GM23338 (cell line): ENCODE results near the gene LRMDA. TPM values are rescaled to one million over a fixed set of nuclear protein-coding genes. Genes with fewer than 3 reads are reported as not detected.

Experiments
- ATAC-seq: fragments of 200-7000 bp; cut with Tn5 transposase; 3 replicates; pipeline ENCODE4 v1.9.1; 2020
- DNase-seq: peaks from one replicate; pipeline ENCODE4 v3.0.0-alpha.2; 2015; ENCODE audit warnings: low spot score
- H2AFZ ChIP-seq: fragments of 200-600 bp; sonication (generic); 2 replicates; pipeline ENCODE4 v1.8.0; 2016; ENCODE audit warnings: antibody characterized with exemption, mild to moderate bottlenecking, moderate library complexity
- H3F3A ChIP-seq: fragments of 200-600 bp; sonication (generic); replicated peaks from 2 replicates; pipeline ENCODE4 v1.8.0; 2017; ENCODE audit warnings: antibody characterized with exemption, mixed run types, low read depth
- H3K27ac ChIP-seq: fragments of 200-600 bp; sonication (generic); 2 replicates; pipeline ENCODE4 v1.6.1; 2016; ENCODE audit warnings: low read depth
- H3K27me3 ChIP-seq: fragments of 200-600 bp; sonication (generic); 2 replicates; pipeline ENCODE4 v1.8.0; 2016; ENCODE audit warnings: mild to moderate bottlenecking, mixed run types, moderate library complexity; ENCODE audit not compliant: insufficient read depth
- H3K36me3 ChIP-seq: fragments of 200-600 bp; sonication (generic); 2 replicates; pipeline ENCODE4 v1.8.0; 2016; ENCODE audit warnings: mild to moderate bottlenecking; ENCODE audit not compliant: insufficient read depth
- H3K4me1 ChIP-seq: fragments of 200-600 bp; sonication (generic); 2 replicates; pipeline ENCODE4 v1.8.0; 2016; ENCODE audit warnings: mild to moderate bottlenecking, moderate library complexity; ENCODE audit not compliant: insufficient read depth
- H3K4me2 ChIP-seq: fragments of 200-600 bp; sonication (generic); 2 replicates; pipeline ENCODE4 v1.7.1; 2017; ENCODE audit warnings: mixed run types
- H3K4me3 ChIP-seq: fragments of 200-600 bp; sonication (generic); 2 replicates; pipeline ENCODE4 v1.6.1; 2016; ENCODE audit warnings: mixed run types
- H3K79me2 ChIP-seq: fragments of 200-600 bp; sonication (generic); replicated peaks from 2 replicates; pipeline ENCODE4 v1.8.0; 2017; ENCODE audit warnings: mild to moderate bottlenecking; ENCODE audit not compliant: insufficient read depth
- H3K9me2 ChIP-seq: fragments of 200-600 bp; sonication (generic); 2 replicates; pipeline ENCODE4 v1.8.0; 2017; ENCODE audit not compliant: insufficient read depth
- H4K20me1 ChIP-seq: fragments of 200-600 bp; sonication (generic); replicated peaks from 2 replicates; pipeline ENCODE4 v1.8.0; 2017; ENCODE audit warnings: mild to moderate bottlenecking; ENCODE audit not compliant: insufficient read depth
- H3K27ac Mint-ChIP-seq: 2 replicates; pipeline ENCODE4 v1.8.0; 2020; ENCODE audit warnings: inconsistent platforms, mild to moderate bottlenecking, moderate library complexity, mixed read lengths
- H3K27me3 Mint-ChIP-seq: 3 replicates; pipeline ENCODE4 v1.8.0; 2022; ENCODE audit warnings: low read depth, mild to moderate bottlenecking, moderate library complexity, mixed read lengths, inconsistent platforms; ENCODE audit not compliant: insufficient read depth, poor library complexity
- H3K36me3 Mint-ChIP-seq: 3 replicates; pipeline ENCODE4 v1.8.0; 2021; ENCODE audit warnings: low read depth, mild to moderate bottlenecking, inconsistent platforms, moderate library complexity, mixed read lengths
- H3K4me1 Mint-ChIP-seq: 3 replicates; pipeline ENCODE4 v1.8.0; 2020; ENCODE audit warnings: mild to moderate bottlenecking, inconsistent platforms, mixed read lengths
- H3K4me3 Mint-ChIP-seq: 3 replicates; pipeline ENCODE4 v1.8.0; 2021; ENCODE audit warnings: moderate library complexity, mild to moderate bottlenecking, inconsistent platforms, mixed read lengths
- H3K9me3 Mint-ChIP-seq: 3 replicates; pipeline ENCODE4 v1.8.0; 2020; ENCODE audit warnings: moderate library complexity, mild to moderate bottlenecking, inconsistent platforms, mixed read lengths
- EZH2 ChIP-seq: fragments of 200-600 bp; sonication (generic); IDR thresholded peaks from one replicate; pipeline ENCODE4 v1.8.0; 2017; ENCODE audit warnings: antibody characterized with exemption, mild to moderate bottlenecking, low read depth; ENCODE audit not compliant: unreplicated experiment
- JUNB ChIP-seq: IDR thresholded peaks from one replicate; pipeline ENCODE4 v1.6.1; 2016; ENCODE audit warnings: antibody characterized with exemption; ENCODE audit not compliant: unreplicated experiment
- NANOG ChIP-seq: IDR thresholded peaks from 2 replicates; pipeline ENCODE4 v1.6.1; 2016; ENCODE audit warnings: antibody characterized with exemption, borderline replicate concordance
- POLR2AphosphoS5 ChIP-seq: IDR thresholded peaks from 2 replicates; pipeline ENCODE4 v1.6.1; 2016; ENCODE audit warnings: antibody characterized with exemption, low read depth
- STAT1 ChIP-seq: IDR thresholded peaks from one replicate; pipeline ENCODE4 v1.6.1; 2016; ENCODE audit warnings: antibody characterized with exemption; ENCODE audit not compliant: unreplicated experiment
- ZNF114 ChIP-seq: fragments of 250-450 bp; sonication (Bioruptor Pico); IDR thresholded peaks from 2 replicates; pipeline ENCODE4 v1.5.0; 2020; ENCODE audit warnings: mild to moderate bottlenecking, moderate library complexity
- ZNF331 ChIP-seq: fragments of 250-450 bp; sonication (Bioruptor Pico); IDR thresholded peaks from 2 replicates; pipeline ENCODE4 v1.5.0; 2020; ENCODE audit warnings: low read depth, mild to moderate bottlenecking, moderate library complexity
- polyA plus RNA-seq: library from polyadenylated mRNA; unstranded; fragments of >200 nt; fragmentation: Nextera tagmentation; extraction: Ambion mirVana; gene quantifications from 2 replicates; pipeline ENCODE4 v1.2.1, GENCODE V29; 2016
- total RNA-seq: library from RNA; depleted of rRNA; stranded (reverse); fragments of >200 nt; shearing (Covaris generic); gene quantifications from 2 replicates; pipeline ENCODE4 v1.2.3, GENCODE V29; 2014
- TF ChIP-seq, protein P1 (sequence below): IDR thresholded peaks from 2 replicates; pipeline ENCODE4 v1.6.1; 2016; ENCODE audit warnings: antibody characterized with exemption
- TF ChIP-seq, protein P2 (sequence below): fragments of 250-450 bp; sonication (Bioruptor Pico); IDR thresholded peaks from 2 replicates; pipeline ENCODE4 v1.5.0; 2020; ENCODE audit warnings: mild to moderate bottlenecking, moderate library complexity
- TF ChIP-seq, protein P3 (sequence below), 2 experiments: fragments of 200-600 bp in 1 of 2; sonication (generic) in 1 of 2; conservative IDR thresholded peaks; 2 replicates each; pipeline versions ENCODE4 v1.5.1 to v1.6.1; 2016 to 2017; ENCODE audit warnings: antibody characterized with exemption in 2 of 2, low read depth in 2 of 2, mild to moderate bottlenecking in 2 of 2, moderate library complexity in 1 of 2

LRMDA gene
- total and polyA plus RNA-seq, 2 experiments from 2014 or later = 0.90 to 1.8 TPM

DNA sequence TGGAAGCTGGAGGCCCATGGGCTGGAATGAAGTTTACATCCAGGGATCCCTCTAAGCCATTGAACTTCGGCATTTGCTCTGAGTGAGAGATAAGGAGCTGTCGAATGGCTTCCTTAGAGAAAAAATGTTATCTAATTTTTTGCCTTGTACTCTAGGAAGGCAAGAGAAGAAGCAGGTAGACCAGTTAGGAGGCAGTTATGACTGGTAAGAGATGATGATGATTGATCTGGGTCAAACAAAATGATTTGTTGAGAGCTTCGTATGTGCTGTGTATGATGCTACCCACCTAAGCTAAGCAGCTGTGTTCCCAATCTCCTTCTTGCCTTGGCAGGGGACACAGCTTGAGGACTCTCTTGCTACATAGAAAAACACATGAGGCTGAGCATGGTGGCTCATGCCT lies 370.2 kb downstream of the LRMDA start:
- Mint-ChIP-seq H3K9me3 (peaks cover 10% of the 10 kb centered on the region; the same call in 2 of the 3 replicates), H3K36me3 (peaks cover 4% of the 10 kb centered on the region; the same call in 2 of the 3 replicates), H3K4me1 (peaks cover 12% of the 10 kb centered on the region), H3K4me3 (no peak overlapping the region), H3K27ac (no peak overlapping the region), H3K27me3 (peaks cover 5% of the 10 kb centered on the region)
- DNase-seq = no peak
- Histone ChIP-seq H3K79me2 (no peaks in the 10 kb centered on the region), H3K4me2 (no peak overlapping the region), H3F3A (no peaks in the 10 kb centered on the region), H3K4me1 (no peaks in the 10 kb centered on the region), H3K27me3 (no peaks in the 10 kb centered on the region), H4K20me1 (no peaks in the 10 kb centered on the region), H3K9me2 (no peaks in the 10 kb centered on the region), H3K27ac (no peak overlapping the region), H3K4me3 (no peak overlapping the region), H2AFZ (no peak overlapping the region), H3K36me3 (no peaks in the 10 kb centered on the region; the same call in 1 of the 2 replicates)
- ATAC-seq = no peak
- TF ChIP-seq, protein P1, sequence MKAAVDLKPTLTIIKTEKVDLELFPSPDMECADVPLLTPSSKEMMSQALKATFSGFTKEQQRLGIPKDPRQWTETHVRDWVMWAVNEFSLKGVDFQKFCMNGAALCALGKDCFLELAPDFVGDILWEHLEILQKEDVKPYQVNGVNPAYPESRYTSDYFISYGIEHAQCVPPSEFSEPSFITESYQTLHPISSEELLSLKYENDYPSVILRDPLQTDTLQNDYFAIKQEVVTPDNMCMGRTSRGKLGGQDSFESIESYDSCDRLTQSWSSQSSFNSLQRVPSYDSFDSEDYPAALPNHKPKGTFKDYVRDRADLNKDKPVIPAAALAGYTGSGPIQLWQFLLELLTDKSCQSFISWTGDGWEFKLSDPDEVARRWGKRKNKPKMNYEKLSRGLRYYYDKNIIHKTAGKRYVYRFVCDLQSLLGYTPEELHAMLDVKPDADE = no peak
- TF ChIP-seq STAT1 (no peak), POLR2AphosphoS5 (no peak)

DNA sequence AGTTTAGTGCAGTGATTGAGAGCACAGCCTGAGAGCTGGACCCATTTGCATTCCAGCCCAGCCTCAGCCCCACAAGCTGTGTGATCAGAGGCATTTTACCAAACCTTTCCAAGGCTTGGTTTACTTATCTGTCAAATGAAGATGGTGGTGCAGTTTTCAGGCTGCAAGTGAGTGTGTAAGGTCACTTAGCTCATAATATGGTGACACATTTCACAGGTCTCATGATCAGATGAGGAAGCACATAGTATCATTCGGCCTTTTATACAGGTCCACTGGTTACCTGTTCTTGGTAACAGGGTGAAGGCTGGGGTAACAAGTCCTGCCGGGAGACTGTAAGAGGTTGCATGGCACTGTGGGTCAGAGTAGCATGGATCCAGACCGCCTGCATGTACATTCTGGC lies 371.7 kb downstream of the LRMDA start:
- Mint-ChIP-seq H3K27ac (no peak overlapping the region), H3K4me1 (peaks cover 21% of the 10 kb centered on the region), H3K9me3 (no peaks in the 10 kb centered on the region; the same call in 2 of the 3 replicates), H3K27me3 (peaks cover 5% of the 10 kb centered on the region), H3K36me3 (no peaks in the 10 kb centered on the region), H3K4me3 (no peak overlapping the region)
- Histone ChIP-seq H4K20me1 (no peaks in the 10 kb centered on the region), H3K27ac (no peak overlapping the region), H3K9me2 (no peaks in the 10 kb centered on the region), H3F3A (no peaks in the 10 kb centered on the region), H3K4me1 (0 out of 2 replicates have a peak, but pooled peaks cover 5% of the 10 kb centered on the region), H3K36me3 (no peaks in the 10 kb centered on the region; the same call in 1 of the 2 replicates), H3K4me2 (no peak overlapping the region), H3K4me3 (no peak overlapping the region), H3K27me3 (no peaks in the 10 kb centered on the region), H2AFZ (no peak overlapping the region), H3K79me2 (no peaks in the 10 kb centered on the region)
- DNase-seq (no peak), ATAC-seq (no peak)
- TF ChIP-seq, protein P2, sequence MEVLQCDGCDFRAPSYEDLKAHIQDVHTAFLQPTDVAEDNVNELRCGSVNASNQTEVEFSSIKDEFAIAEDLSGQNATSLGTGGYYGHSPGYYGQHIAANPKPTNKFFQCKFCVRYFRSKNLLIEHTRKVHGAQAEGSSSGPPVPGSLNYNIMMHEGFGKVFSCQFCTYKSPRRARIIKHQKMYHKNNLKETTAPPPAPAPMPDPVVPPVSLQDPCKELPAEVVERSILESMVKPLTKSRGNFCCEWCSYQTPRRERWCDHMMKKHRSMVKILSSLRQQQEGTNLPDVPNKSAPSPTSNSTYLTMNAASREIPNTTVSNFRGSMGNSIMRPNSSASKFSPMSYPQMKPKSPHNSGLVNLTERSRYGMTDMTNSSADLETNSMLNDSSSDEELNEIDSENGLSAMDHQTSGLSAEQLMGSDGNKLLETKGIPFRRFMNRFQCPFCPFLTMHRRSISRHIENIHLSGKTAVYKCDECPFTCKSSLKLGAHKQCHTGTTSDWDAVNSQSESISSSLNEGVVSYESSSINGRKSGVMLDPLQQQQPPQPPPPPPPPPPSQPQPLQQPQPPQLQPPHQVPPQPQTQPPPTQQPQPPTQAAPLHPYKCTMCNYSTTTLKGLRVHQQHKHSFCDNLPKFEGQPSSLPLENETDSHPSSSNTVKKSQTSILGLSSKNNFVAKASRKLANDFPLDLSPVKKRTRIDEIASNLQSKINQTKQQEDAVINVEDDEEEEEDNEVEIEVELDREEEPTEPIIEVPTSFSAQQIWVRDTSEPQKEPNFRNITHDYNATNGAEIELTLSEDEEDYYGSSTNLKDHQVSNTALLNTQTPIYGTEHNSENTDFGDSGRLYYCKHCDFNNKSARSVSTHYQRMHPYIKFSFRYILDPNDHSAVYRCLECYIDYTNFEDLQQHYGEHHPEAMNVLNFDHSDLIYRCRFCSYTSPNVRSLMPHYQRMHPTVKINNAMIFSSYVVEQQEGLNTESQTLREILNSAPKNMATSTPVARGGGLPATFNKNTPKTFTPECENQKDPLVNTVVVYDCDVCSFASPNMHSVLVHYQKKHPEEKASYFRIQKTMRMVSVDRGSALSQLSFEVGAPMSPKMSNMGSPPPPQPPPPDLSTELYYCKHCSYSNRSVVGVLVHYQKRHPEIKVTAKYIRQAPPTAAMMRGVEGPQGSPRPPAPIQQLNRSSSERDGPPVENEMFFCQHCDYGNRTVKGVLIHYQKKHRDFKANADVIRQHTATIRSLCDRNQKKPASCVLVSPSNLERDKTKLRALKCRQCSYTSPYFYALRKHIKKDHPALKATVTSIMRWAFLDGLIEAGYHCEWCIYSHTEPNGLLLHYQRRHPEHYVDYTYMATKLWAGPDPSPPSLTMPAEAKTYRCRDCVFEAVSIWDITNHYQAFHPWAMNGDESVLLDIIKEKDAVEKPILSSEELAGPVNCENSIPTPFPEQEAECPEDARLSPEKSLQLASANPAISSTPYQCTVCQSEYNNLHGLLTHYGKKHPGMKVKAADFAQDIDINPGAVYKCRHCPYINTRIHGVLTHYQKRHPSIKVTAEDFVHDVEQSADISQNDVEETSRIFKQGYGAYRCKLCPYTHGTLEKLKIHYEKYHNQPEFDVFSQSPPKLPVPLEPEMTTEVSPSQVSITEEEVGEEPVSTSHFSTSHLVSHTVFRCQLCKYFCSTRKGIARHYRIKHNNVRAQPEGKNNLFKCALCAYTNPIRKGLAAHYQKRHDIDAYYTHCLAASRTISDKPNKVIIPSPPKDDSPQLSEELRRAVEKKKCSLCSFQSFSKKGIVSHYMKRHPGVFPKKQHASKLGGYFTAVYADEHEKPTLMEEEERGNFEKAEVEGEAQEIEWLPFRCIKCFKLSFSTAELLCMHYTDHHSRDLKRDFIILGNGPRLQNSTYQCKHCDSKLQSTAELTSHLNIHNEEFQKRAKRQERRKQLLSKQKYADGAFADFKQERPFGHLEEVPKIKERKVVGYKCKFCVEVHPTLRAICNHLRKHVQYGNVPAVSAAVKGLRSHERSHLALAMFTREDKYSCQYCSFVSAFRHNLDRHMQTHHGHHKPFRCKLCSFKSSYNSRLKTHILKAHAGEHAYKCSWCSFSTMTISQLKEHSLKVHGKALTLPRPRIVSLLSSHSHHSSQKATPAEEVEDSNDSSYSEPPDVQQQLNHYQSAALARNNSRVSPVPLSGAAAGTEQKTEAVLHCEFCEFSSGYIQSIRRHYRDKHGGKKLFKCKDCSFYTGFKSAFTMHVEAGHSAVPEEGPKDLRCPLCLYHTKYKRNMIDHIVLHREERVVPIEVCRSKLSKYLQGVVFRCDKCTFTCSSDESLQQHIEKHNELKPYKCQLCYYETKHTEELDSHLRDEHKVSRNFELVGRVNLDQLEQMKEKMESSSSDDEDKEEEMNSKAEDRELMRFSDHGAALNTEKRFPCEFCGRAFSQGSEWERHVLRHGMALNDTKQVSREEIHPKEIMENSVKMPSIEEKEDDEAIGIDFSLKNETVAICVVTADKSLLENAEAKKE (CRISPR knock-in tag) = no peak
- no peak for TF ChIP-seq ZNF114 (CRISPR knock-in tag)
- no peak for TF ChIP-seq STAT1
- no peak for TF ChIP-seq EZH2
- TF ChIP-seq NANOG = no peak
- no peak for TF ChIP-seq ZNF331 (CRISPR knock-in tag)
- TF ChIP-seq, protein P3, sequence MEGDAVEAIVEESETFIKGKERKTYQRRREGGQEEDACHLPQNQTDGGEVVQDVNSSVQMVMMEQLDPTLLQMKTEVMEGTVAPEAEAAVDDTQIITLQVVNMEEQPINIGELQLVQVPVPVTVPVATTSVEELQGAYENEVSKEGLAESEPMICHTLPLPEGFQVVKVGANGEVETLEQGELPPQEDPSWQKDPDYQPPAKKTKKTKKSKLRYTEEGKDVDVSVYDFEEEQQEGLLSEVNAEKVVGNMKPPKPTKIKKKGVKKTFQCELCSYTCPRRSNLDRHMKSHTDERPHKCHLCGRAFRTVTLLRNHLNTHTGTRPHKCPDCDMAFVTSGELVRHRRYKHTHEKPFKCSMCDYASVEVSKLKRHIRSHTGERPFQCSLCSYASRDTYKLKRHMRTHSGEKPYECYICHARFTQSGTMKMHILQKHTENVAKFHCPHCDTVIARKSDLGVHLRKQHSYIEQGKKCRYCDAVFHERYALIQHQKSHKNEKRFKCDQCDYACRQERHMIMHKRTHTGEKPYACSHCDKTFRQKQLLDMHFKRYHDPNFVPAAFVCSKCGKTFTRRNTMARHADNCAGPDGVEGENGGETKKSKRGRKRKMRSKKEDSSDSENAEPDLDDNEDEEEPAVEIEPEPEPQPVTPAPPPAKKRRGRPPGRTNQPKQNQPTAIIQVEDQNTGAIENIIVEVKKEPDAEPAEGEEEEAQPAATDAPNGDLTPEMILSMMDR (conservative IDR thresholded peaks at IDR 0.05; ENCODE audit: low read depth in 2 of 2) = no peak
- TF ChIP-seq JUNB = no peak
- TF ChIP-seq, protein P1 = no peak
